Small intestine (tissue), 7 donors: ENCODE data around the gene GMPR. TPM values are rescaled to one million over a fixed set of nuclear protein-coding genes. Genes with fewer than 3 reads are reported as not detected.
A peak's percentile ranks its signal among the peaks of the same experiment; 100 is the strongest.

ENCODE experiments used
- DNase-seq, 2 donors: peaks; one replicate each; pipeline versions ENCODE4 v3.0.0 to v3.0.0-alpha.2; 2013
- FAIRE-seq: peaks from 2 replicates; lab custom pipeline; 2012; peaks lifted over from hg19 to GRCh38; lab: Jason Lieb, UNC
- H3K27ac ChIP-seq, 3 donors: one replicate each; pipeline ENCODE4 v1.5.1; 2013; ENCODE audit warnings: low read length in 2 of 3, mild to moderate bottlenecking in 2 of 3, control low read depth in 1 of 3, inconsistent platforms in 1 of 3, low read depth in 1 of 3, moderate library complexity in 1 of 3
- H3K27me3 ChIP-seq, 3 donors: one replicate each; pipeline ENCODE4 v1.6.1; 2013; ENCODE audit warnings: low read length in 3 of 3, inconsistent platforms in 1 of 3; ENCODE audit not compliant: control insufficient read depth in 3 of 3, insufficient read depth in 3 of 3
- H3K36me3 ChIP-seq, 3 donors: one replicate each; pipeline ENCODE4 v1.6.1; 2013; ENCODE audit warnings: low read length in 3 of 3, inconsistent platforms in 1 of 3, low read depth in 1 of 3, mild to moderate bottlenecking in 1 of 3, moderate library complexity in 1 of 3; ENCODE audit not compliant: control insufficient read depth in 3 of 3, insufficient read depth in 2 of 3
- H3K4me1 ChIP-seq, 3 donors: one replicate each; pipeline ENCODE4 v1.6.1; 2013; ENCODE audit warnings: low read length in 2 of 3, inconsistent platforms in 1 of 3, low read depth in 1 of 3, mild to moderate bottlenecking in 1 of 3, moderate library complexity in 1 of 3; ENCODE audit not compliant: control insufficient read depth in 3 of 3, insufficient read depth in 2 of 3
- H3K4me3 ChIP-seq, 3 donors: one replicate each; pipeline ENCODE4 v1.5.1; 2013; ENCODE audit warnings: low read length in 3 of 3, control low read depth in 1 of 3, inconsistent platforms in 1 of 3, low read depth in 1 of 3, mild to moderate bottlenecking in 1 of 3, moderate library complexity in 1 of 3
- H3K9me3 ChIP-seq, 2 donors: one replicate each; pipeline ENCODE4 v1.6.1; 2013; ENCODE audit warnings: low read depth in 1 of 2, low read length in 1 of 2; ENCODE audit not compliant: control insufficient read depth in 2 of 2, insufficient read depth in 1 of 2
- WGBS, 3 donors: extraction: QIAGEN DNeasy Blood & Tissue Kit; methylation state at CpG; one replicate each; pipeline ENCODE4 v1.1.7; 2013; 5-methylcytosine and 5-hydroxymethylcytosine counted together
- polyA plus RNA-seq, 4 donors: library from polyadenylated mRNA; stranded (reverse) in 3 of 4; unstranded in 1 of 4; fragments of 200-250 nt in 3 of 4; fragments of 120-200 nt in 1 of 4; gene quantifications; one replicate each; pipeline versions ENCODE4 v1.2.1 to v1.2.3, GENCODE V29; 2013
- donor health status: healthy with polysubstance abuse.
- donor health status: control.
- donor health status: control.
- donor health status: Bipolar disorder and iron deficiency.
- donor health status: healthy.

Gene GMPR
- polyA plus RNA-seq, 4 donors, result 1.5 to 14.1 (median 7.7) TPM

GRCh38 chr6:16322666-16323312, 84.4 kb downstream of the GMPR start:
- 40 to 73% (median 62%) methylated on average over 11 of the region's 11 CpGs for WGBS, 3 donors
- Histone ChIP-seq H3K4me1 (peaks cover 0 to 6% (median 0%) of the 10 kb centered on the region in 3 donors), H3K36me3 (peaks cover 0 to 38% (median 5%) of the 10 kb centered on the region in 3 donors), H3K27me3 (no peaks in the 10 kb centered on the region), H3K4me3 (no peak overlapping the region), H3K9me3 (no peaks in the 10 kb centered on the region), H3K27ac (peak overlapping the region; percentile 52 to 84 (median 55))
- FAIRE-seq, result no peak
- DNase-seq, result peak; percentile 65 to 68

- H3K4me3 ChIP-seq, result no peak overlapping the region
- H3K27ac ChIP-seq, result no peak overlapping the region
- no peaks in the 10 kb centered on the region for H3K27me3 ChIP-seq
- H3K36me3 ChIP-seq, result peaks cover 0 to 43% (median 5%) of the 10 kb centered on the region in 3 donors
- 95 to 100% (median 95%) methylated on average over 2 of the region's 2 CpGs for WGBS, 3 donors
- peaks cover 0 to 6% (median 0%) of the 10 kb centered on the region in 3 donors for H3K4me1 ChIP-seq
- FAIRE-seq (no peak), DNase-seq (no peak)
- H3K9me3 ChIP-seq, result no peaks in the 10 kb centered on the region
Measured at GRCh38 chr6:16324184-16324583, 85.8 kb downstream of the GMPR start.

- Histone ChIP-seq H3K4me3 (no peak overlapping the region), H3K9me3 (no peaks in the 10 kb centered on the region), H3K27me3 (no peaks in the 10 kb centered on the region), H3K36me3 (peaks cover 0 to 44% (median 5%) of the 10 kb centered on the region in 3 donors), H3K27ac (no peak overlapping the region), H3K4me1 (peaks cover 0 to 6% (median 0%) of the 10 kb centered on the region in 3 donors)
- no peak for FAIRE-seq
- WGBS, 3 donors, result 85 to 89% (median 89%) methylated on average over 7 of the region's 7 CpGs
- no peak for DNase-seq
Measured at GRCh38 chr6:16324606-16325225, 86.3 kb downstream of the GMPR start.

GRCh38 chr6:16326531-16326930, 88.1 kb downstream of the GMPR start:
- H3K4me3 ChIP-seq, result no peak overlapping the region
- 96 to 98% (median 97%) methylated on average over 21 to 22 of the region's 22 CpGs for WGBS, 3 donors
- DNase-seq, result no peak

GRCh38 chr6:16326971-16327776, 88.8 kb downstream of the GMPR start:
- Histone ChIP-seq H3K4me1 (peaks cover 0 to 7% (median 5%) of the 10 kb centered on the region in 3 donors), H3K9me3 (no peaks in the 10 kb centered on the region), H3K36me3 (peaks cover 0 to 35% (median 5%) of the 10 kb centered on the region in 3 donors), H3K4me3 (no peak overlapping the region), H3K27ac (no peak overlapping the region), H3K27me3 (no peaks in the 10 kb centered on the region)
- whole genome bisulfite sequencing, 3 donors, result 96 to 98% (median 97%) methylated on average over 43 of the region's 43 CpGs
- no peak for FAIRE-seq
- DNase-seq, result no peak

More at GRCh38 chr6:16326531-16326930, 88.1 kb downstream of the GMPR start:
- Histone ChIP-seq H3K36me3 (peaks cover 0 to 37% (median 5%) of the 10 kb centered on the region in 3 donors), H3K4me1 (peaks cover 0 to 4% (median 2%) of the 10 kb centered on the region in 3 donors), H3K27me3 (no peaks in the 10 kb centered on the region), H3K27ac (no peak overlapping the region), H3K9me3 (no peaks in the 10 kb centered on the region)
- FAIRE-seq, result no peak

- no peak overlapping the region for H3K4me3 ChIP-seq
- no peaks in the 10 kb centered on the region for H3K27me3 ChIP-seq
- H3K36me3 ChIP-seq, result peaks cover 0 to 35% (median 5%) of the 10 kb centered on the region in 3 donors
- no peak for DNase-seq
- 96 to 98% (median 97%) methylated on average over 22 to 34 of the region's 34 CpGs for WGBS, 3 donors
- peaks cover 0 to 7% (median 6%) of the 10 kb centered on the region in 3 donors for H3K4me1 ChIP-seq
- H3K27ac ChIP-seq, result no peak overlapping the region
- H3K9me3 ChIP-seq, result no peaks in the 10 kb centered on the region
- FAIRE-seq, result no peak
Measured at GRCh38 chr6:16327777-16328325, 89.5 kb downstream of the GMPR start.

- H3K9me3 ChIP-seq, result no peaks in the 10 kb centered on the region
- H3K27ac ChIP-seq, result no peak overlapping the region
- peaks cover 0 to 35% (median 5%) of the 10 kb centered on the region in 3 donors for H3K36me3 ChIP-seq
- no peak overlapping the region for H3K4me3 ChIP-seq
- FAIRE-seq (no peak), DNase-seq (no peak)
- WGBS, 3 donors, result 81 to 89% (median 88%) methylated on average over 6 of the region's 6 CpGs
- H3K27me3 ChIP-seq, result no peaks in the 10 kb centered on the region
- peaks cover 0 to 7% (median 4%) of the 10 kb centered on the region in 3 donors for H3K4me1 ChIP-seq
Measured at GRCh38 chr6:16329233-16329632, 90.8 kb downstream of the GMPR start.
